ENCODE measurements around the gene OR11H6. TPM values are rescaled to one million over a fixed set of nuclear protein-coding genes. Genes with fewer than 3 reads are reported as not detected.
"Not testable (repeated sequence)": the region's sequence is repeated elsewhere in the genome, so short reads cannot be mapped to it uniquely, and the experiment has no call there.

Gene OR11H6
- polyA plus RNA-seq (ENCODE audit: insufficient read length in 12 of 12) = not detected
- long read RNA-seq, donor 1 = 0 reads
- long read RNA-seq, donor 2 = 0 reads
- long read RNA-seq, donor 3 = 0 reads
- long read RNA-seq, donor 4 = 0 reads
- long read RNA-seq, donor 5 = 0 reads
- long read RNA-seq, donor 6 = 0 reads
- long read RNA-seq, donor 7 = 0 reads
- long read RNA-seq, donor 8 = 0 reads
- long read RNA-seq, donor 9 = 0 reads
- long read RNA-seq, donor 10 = 0 reads
- long read RNA-seq, donor 11 = 0 reads

DNA sequence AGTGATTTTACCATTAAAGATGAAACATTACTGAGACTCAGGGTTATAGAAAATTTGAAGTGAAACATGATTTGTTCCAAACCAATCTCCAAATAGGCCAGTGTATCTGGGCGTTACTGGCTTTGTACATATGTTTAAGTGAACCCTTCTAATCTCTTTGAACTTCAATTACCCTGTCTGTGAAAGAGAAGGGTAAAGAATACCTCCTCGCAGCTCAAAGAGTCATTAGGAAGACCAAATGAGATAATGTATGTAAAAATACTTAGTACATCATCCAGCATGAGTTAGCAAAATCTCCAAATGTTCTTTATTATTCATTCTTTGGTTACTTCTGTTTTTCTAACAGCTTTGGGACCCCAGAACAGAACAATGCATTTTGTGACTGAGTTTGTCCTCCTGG lies at the start of gene OR11H6:
Gene OR11H6, plus strand, starts transcription at position 301 of the 400 bp plus-strand sequence. Its CDS starts 0 bp downstream, at position 301.
- no peak for DNase-seq

- not testable (repeated sequence) for DNase-seq
These were observed 49.3 kb upstream of the OR11H6 start for GRCh38 chr14:20174205-20174604.

DNA sequence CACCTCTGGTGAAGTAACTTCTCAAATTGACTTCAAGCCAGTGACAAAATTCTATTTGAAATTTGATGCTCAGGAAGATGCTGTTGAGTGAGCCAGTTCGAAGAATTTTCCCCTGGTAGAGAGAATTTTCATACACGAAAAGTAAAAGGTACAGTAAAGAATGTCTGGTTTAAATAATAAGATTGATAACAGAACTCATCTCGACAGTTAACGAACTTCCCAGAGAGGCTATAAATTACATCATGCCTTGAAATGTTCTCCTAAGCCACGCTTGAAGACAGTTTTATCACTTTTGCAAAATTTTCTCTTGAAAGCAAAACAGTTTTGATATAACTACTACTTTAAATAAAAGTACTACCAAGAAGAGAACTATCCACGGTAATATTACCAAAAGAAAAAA lies 47.2 kb upstream of the OR11H6 start:
- DNase-seq = no peak

GRCh38 chr14:20177433-20177974 lies 46.0 kb upstream of the OR11H6 start:
- no peak for DNase-seq

DNA sequence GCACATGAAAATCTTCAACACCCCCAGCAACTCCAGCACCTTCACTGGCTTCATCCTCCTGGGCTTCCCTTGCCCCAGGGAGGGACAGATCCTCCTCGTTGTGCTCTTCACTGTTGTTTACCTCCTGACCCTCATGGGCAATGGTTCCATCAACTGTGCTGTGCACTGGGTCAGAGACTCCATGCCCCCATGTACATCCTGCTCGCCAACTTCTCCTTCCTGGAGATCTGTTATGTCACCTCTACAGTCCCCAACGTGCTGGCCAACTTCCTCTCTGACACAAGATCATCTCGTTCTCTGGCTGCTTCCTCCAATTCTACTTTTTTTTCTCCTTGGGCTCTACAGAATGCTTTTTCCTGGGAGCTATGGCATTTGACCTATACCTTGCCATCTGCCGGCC lies 44.3 kb upstream of the OR11H6 start:
- no peak for DNase-seq

DNA sequence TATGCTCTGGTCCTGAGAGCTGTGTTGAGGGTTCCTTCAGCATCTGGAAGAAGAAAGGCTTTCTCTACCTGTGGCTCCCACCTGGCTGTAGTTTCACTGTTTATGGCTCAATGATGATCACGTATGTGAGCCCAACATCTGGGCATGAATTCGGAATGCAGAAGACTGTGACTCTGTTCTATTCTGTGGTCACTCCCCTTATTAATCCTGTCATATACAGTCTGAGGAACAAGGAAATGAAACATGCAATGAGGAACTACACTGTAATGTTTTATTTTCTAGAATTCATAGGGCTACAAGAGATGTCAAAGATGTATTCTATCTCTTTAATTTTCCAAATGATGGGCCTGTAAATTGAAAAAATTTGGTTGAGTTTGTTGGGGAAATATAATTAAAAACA lies 43.6 kb upstream of the OR11H6 start:
- no peak for DNase-seq

DNA sequence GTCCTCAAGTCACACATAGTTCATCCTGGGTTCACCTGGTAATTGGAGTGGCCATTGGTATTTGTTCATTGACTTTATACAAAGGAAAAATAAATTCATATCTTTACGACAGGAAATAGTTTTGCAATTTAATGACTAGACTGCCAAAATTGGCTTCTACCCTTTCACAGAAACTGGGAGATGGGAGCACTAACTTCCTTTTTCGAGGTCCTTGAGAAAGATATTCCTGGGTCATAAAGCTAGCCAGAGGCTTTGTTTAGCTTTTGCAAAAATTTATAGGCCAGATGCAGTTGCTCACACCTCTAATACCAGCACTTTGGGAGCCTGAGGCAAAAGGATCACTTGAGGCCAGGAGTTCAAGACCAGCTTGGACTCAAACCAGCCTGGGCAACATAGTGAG lies 43.0 kb upstream of the OR11H6 start:
- DNase-seq = no peak

DNA sequence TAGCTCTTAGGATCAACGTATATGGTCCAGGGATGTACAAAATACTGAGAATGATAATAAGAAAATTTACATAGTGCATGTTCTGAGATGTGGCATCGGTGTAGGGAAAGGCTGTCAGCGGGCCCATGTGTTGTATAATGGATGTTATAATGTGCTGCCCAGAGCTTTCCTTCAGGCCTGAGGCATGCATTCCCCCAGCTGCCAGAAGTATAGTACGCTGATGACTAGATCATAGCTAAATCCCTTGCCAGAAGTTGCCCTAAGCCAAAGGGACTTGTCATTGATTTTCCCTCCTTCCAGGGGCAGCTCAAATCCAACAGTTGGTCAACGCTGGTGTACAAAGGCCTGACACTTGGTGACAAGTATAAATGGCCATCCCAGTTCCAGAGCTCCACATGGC lies 39.3 kb upstream of the OR11H6 start:
- DNase-seq = no peak

DNA sequence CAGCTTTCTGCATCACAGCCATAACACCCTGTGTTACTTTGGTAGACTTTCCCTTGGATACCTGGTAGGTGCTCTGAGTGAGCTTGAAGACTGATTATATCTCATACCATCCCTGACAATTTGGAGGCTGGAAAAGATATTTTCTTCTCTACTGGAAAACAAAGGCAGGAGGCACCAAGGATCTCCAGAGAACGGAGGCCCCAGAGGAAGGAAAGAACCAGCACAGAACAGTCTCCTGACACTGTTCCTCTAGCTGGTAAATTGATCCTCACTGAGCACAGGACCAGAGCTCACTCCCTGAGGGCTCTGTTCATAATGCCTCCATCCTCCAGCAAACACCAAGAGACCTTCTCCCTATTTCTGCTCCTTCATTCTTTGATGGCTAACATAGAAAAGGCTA lies 32.9 kb upstream of the OR11H6 start, which contains the start of gene OR11G2:
Gene OR11G2, plus strand, starts transcription at position 301 of the 400 bp plus-strand sequence. CDS start 6,542 bp downstream, outside the sequence.
- DNase-seq = no peak

DNA sequence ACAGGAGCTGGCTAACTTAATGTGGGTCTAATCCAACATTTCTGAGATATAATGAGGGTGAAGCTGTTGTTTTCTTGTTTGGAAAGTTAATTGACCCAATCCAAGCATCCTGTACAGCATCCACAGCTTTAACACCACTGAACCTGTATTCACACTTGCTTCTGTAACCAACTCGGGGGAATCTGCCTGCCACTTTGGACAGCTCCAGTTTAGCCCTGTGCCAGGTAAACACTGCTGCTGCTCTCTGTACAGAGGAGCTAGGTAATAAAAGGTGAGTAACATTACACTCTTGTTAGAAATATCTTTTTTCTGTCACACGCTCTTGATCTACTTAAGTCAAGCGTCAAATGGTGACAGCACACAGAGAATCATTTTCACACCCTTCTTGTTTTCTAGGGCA lies 32.1 kb upstream of the OR11H6 start:
- no peak for DNase-seq

DNA sequence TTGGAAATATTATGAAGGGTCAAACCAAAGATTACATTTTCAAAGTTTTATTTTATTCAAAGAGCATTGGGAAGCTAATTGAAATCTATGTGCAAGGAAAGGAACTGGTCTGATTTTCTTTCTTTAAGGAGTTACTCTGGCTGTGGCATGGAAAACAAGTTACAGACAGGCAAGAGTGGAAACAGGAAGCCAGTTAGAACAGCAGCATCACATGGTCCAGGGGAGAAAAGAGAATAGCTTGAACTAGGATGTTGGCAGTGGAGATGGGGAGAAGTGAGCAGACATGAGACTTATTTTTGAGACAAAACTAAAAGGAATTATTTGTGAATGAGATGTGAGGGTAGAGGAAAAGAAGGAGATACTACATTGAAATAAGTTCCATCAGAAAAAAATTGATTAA lies 29.4 kb upstream of the OR11H6 start:
- DNase-seq = no peak

- DNase-seq = not testable (repeated sequence)
These were observed 28.3 kb upstream of the OR11H6 start for GRCh38 chr14:20195170-20195569.

GRCh38 chr14:20195911-20196310 lies 27.6 kb upstream of the OR11H6 start:
- DNase-seq = no peak

GRCh38 chr14:20197459-20197858 lies 26.1 kb upstream of the OR11H6 start:
- no peak for DNase-seq

- DNase-seq = no peak
These were observed 24.5 kb upstream of the OR11H6 start for GRCh38 chr14:20198991-20199390.

GRCh38 chr14:20204721-20205120 lies 18.8 kb upstream of the OR11H6 start:
- DNase-seq = no peak

GRCh38 chr14:20209595-20209994 lies 13.9 kb upstream of the OR11H6 start:
- DNase-seq = no peak

- DNase-seq = not testable (repeated sequence)
These were observed 11.1 kb upstream of the OR11H6 start for GRCh38 chr14:20212406-20212805.

DNA sequence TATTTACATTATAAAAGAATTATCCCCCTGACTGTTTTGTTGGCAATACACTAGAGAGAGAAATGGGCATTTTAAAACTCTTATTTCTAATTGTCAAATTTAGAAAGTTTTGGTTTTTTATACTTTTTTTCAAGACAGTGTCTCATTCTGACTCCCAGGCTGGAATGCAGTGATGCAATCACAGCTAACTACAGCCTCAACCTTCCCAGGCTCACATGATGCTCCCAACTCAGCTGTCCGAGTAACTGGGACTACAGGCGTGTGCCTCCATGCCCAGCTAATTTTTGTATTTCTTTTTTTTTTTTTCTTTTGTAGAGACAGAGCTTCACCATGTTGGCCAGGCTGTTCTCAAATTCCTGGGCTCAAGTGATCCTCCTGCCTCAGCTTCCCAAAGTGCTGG lies 8.3 kb upstream of the OR11H6 start:
- DNase-seq = no peak

DNA sequence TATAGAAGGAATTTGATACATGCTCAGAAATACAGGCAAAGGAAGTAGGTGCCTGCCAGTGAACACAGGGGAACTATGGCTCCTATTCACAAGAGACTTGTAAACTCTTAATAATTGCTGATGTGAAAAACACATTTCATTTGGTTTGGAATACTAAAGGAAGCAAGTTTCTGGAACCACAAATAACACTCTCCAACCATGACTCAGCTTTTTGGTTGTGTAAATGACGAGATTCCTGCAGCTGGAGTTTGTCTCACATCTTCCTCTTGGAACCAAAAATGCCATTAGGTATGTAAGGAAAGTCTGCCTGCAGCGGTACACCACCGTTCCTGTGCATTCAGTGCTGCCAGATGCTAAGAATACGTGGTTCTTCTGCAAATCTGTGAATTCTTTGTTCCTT lies 4.5 kb upstream of the OR11H6 start:
- no peak for DNase-seq

DNA sequence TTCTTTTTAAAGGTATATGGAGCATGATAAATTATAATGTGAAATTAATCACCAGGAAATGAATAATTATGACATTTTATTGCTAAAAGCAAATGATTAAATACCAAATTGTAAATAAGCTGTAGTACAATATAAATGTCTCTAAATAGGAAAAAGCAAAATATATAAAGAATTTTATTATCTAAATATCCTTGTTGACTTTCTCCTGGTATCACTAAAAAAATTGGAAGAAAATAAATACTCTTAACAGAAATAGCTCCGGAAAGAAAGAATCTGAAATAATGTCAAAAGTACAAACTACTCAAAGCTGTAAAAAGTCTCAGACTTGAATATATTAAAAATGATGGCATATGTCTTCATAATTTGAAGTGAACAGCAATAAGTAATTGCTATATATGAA lies 5.2 kb downstream of the OR11H6 start, which contains the start of gene OR11H7:
Gene OR11H7, plus strand, starts transcription at position 301 of the 400 bp plus-strand sequence.
- no peak for DNase-seq

GRCh38 chr14:20235415-20235814 lies 11.9 kb downstream of the OR11H6 start:
- DNase-seq = not testable (repeated sequence)

- DNase-seq = no peak
These were observed 24.2 kb downstream of the OR11H6 start for GRCh38 chr14:20247646-20248246.

Data from muscle of arm (tissue), 14 donors.